Osteocyte (in vitro differentiated cells): ENCODE results near the gene COL4A2. TPM values are rescaled to one million over a fixed set of nuclear protein-coding genes. Genes with fewer than 3 reads are reported as not detected.
A peak's percentile ranks its signal among the peaks of the same experiment; 100 is the strongest.

Experiments used
- DNase-seq: peaks from one replicate; pipeline ENCODE4 v3.0.0; 2021; ENCODE audit warnings: mixed read lengths; ENCODE audit not compliant: unreplicated experiment; ENCODE audit errors: extremely low spot score
- H3K27ac Mint-ChIP-seq: one replicate; pipeline ENCODE4 v1.8.0; 2021; ENCODE audit warnings: mild to moderate bottlenecking, mixed read lengths; ENCODE audit not compliant: unreplicated experiment
- H3K27me3 Mint-ChIP-seq: one replicate; pipeline ENCODE4 v1.8.0; 2021; ENCODE audit warnings: mixed read lengths; ENCODE audit not compliant: unreplicated experiment
- H3K36me3 Mint-ChIP-seq: one replicate; pipeline ENCODE4 v1.8.0; 2021; ENCODE audit warnings: mixed read lengths; ENCODE audit not compliant: unreplicated experiment
- H3K4me1 Mint-ChIP-seq: one replicate; pipeline ENCODE4 v1.8.0; 2021; ENCODE audit warnings: mixed read lengths; ENCODE audit not compliant: unreplicated experiment
- H3K4me3 Mint-ChIP-seq: one replicate; pipeline ENCODE4 v1.8.0; 2021; ENCODE audit warnings: mild to moderate bottlenecking, moderate library complexity, mixed read lengths; ENCODE audit not compliant: unreplicated experiment
- H3K9me3 Mint-ChIP-seq: one replicate; pipeline ENCODE4 v1.8.0; 2021; ENCODE audit warnings: mixed read lengths; ENCODE audit not compliant: unreplicated experiment
- CTCF ChIP-seq: fragments of 200-600 bp; sonication (generic); IDR thresholded peaks from 2 replicates; pipeline ENCODE4 v1.5.0; 2021; ENCODE audit warnings: antibody characterized with exemption, mild to moderate bottlenecking, moderate library complexity
- total RNA-seq: library from RNA; stranded (reverse); gene quantifications from 2 replicates; pipeline ENCODE4 v1.2.1, GENCODE V29; 2021

The COL4A2 gene
- total RNA-seq, 1 donor from 2014 or later, result 2,001 TPM

GRCh38 chr13:110396913-110397381 is 89.9 kb downstream of the COL4A2 start:
- Mint-ChIP-seq H3K27ac (peak overlapping the region; percentile 98), H3K36me3 (peaks cover 22% of the 10 kb centered on the region), H3K9me3 (no peaks in the 10 kb centered on the region), H3K4me1 (peaks cover 98% of the 10 kb centered on the region), H3K4me3 (peak overlapping the region; percentile 14), H3K27me3 (no peaks in the 10 kb centered on the region)
- no peak for TF ChIP-seq CTCF
- no peak for DNase-seq

- Mint-ChIP-seq H3K27me3 (no peaks in the 10 kb centered on the region), H3K27ac (peak overlapping the region; percentile 98), H3K4me1 (peaks cover 98% of the 10 kb centered on the region), H3K36me3 (peaks cover 27% of the 10 kb centered on the region), H3K4me3 (peak overlapping the region; percentile 1), H3K9me3 (no peaks in the 10 kb centered on the region)
- no peak for TF ChIP-seq CTCF
- no peak for DNase-seq
Measured at GRCh38 chr13:110397436-110398115, 90.5 kb downstream of the COL4A2 start.

- Mint-ChIP-seq H3K27me3 (no peaks in the 10 kb centered on the region), H3K4me1 (peaks cover 98% of the 10 kb centered on the region), H3K4me3 (no peak overlapping the region), H3K27ac (peak overlapping the region; percentile 98), H3K36me3 (peaks cover 38% of the 10 kb centered on the region), H3K9me3 (no peaks in the 10 kb centered on the region)
- no peak for DNase-seq
- no peak for TF ChIP-seq CTCF
Measured at GRCh38 chr13:110398564-110399507, 91.8 kb downstream of the COL4A2 start.

GRCh38 chr13:110399801-110400200 is 92.7 kb downstream of the COL4A2 start:
- Mint-ChIP-seq H3K4me1 (peaks cover 98% of the 10 kb centered on the region), H3K9me3 (no peaks in the 10 kb centered on the region), H3K36me3 (peaks cover 39% of the 10 kb centered on the region), H3K27me3 (no peaks in the 10 kb centered on the region), H3K27ac (peak overlapping the region; percentile 98), H3K4me3 (no peak overlapping the region)
- DNase-seq, result no peak
- TF ChIP-seq CTCF, result no peak
